Fibroblast of lung (primary cell): ENCODE measurements around the gene BRME1. TPM values are rescaled to one million over a fixed set of nuclear protein-coding genes. Genes with fewer than 3 reads are reported as not detected.
"Not testable (repeated sequence)": the region's sequence is repeated elsewhere in the genome, so short reads cannot be mapped to it uniquely, and the experiment has no call there.

Experiments used
- DNase-seq, 2 donors: peaks; one replicate each; pipeline versions ENCODE4 v3.0.0 to v3.0.0-alpha.2; 2010; ENCODE audit warnings: low read depth in 2 of 2
- H2AFZ ChIP-seq: 2 replicates; pipeline ENCODE4 v1.5.1; 2012; ENCODE audit warnings: low read length, control low read depth, inconsistent platforms
- H3K27ac ChIP-seq: 2 replicates; pipeline ENCODE4 v1.5.1; 2011; ENCODE audit warnings: low read length, control low read depth; ENCODE audit not compliant: insufficient read depth
- H3K27me3 ChIP-seq: 2 replicates; pipeline ENCODE4 v1.5.1; 2011; ENCODE audit warnings: mild to moderate bottlenecking, low read length; ENCODE audit not compliant: control insufficient read depth, insufficient read depth
- H3K36me3 ChIP-seq: 2 replicates; pipeline ENCODE4 v1.5.1; 2011; ENCODE audit warnings: low read length; ENCODE audit not compliant: control insufficient read depth, insufficient read depth
- H3K4me1 ChIP-seq: 2 replicates; pipeline ENCODE4 v1.5.1; 2011; ENCODE audit warnings: low read length; ENCODE audit not compliant: control insufficient read depth, insufficient read depth; ENCODE audit errors: extremely low read depth
- H3K4me2 ChIP-seq: 2 replicates; pipeline ENCODE4 v1.5.1; 2011; ENCODE audit warnings: low read length, control low read depth; ENCODE audit not compliant: insufficient read depth; ENCODE audit errors: extremely low read depth
- H3K4me3 ChIP-seq, 4 experiments: fragments of 200-600 bp in 1 of 4; sonication (generic) in 1 of 4; replicated peaks in 1 of 4; 2 replicates each; pipeline ENCODE4 v1.5.1; 2011 to 2016; ENCODE audit warnings: low read length in 4 of 4, low read depth in 3 of 4, mild to moderate bottlenecking in 3 of 4, control low read depth in 2 of 4, inconsistent platforms in 1 of 4, mixed read lengths in 1 of 4; ENCODE audit not compliant: insufficient read depth in 1 of 4; ENCODE audit errors: control extremely low read depth in 1 of 4
- H3K79me2 ChIP-seq: 2 replicates; pipeline ENCODE4 v1.5.1; 2012; ENCODE audit warnings: mild to moderate bottlenecking, low read length, inconsistent platforms; ENCODE audit not compliant: control insufficient read depth, insufficient read depth
- H3K9ac ChIP-seq: 2 replicates; pipeline ENCODE4 v1.5.1; 2011; ENCODE audit warnings: mild to moderate bottlenecking, low read length, control low read depth; ENCODE audit not compliant: insufficient read depth
- H3K9me3 ChIP-seq: 2 replicates; pipeline ENCODE4 v1.5.1; 2012; ENCODE audit warnings: low read depth, low read length; ENCODE audit not compliant: control insufficient read depth, insufficient read depth
- H4K20me1 ChIP-seq: 2 replicates; pipeline ENCODE4 v1.5.1; 2011; ENCODE audit warnings: low read length; ENCODE audit not compliant: control insufficient read depth, insufficient read depth; ENCODE audit errors: extremely low read depth
- CTCF ChIP-seq, 2 donors: IDR thresholded peaks in 1 of 2; conservative IDR thresholded peaks in 1 of 2; 1 replicate in 1 of 2; 2 replicates in 1 of 2; pipeline ENCODE4 v1.5.1; 2011 to 2012; ENCODE audit warnings: low read length in 2 of 2, control low read depth in 1 of 2, inconsistent platforms in 1 of 2, low read depth in 1 of 2, mild to moderate bottlenecking in 1 of 2
- EZH2 ChIP-seq: IDR thresholded peaks from 2 replicates; pipeline ENCODE4 v1.5.1; 2012; ENCODE audit warnings: low read length, control low read depth, mild to moderate bottlenecking; ENCODE audit errors: missing control alignments
- polyA plus RNA-seq, 2 donors: library from polyadenylated mRNA; depleted of rRNA in 1 of 2; stranded (reverse) in 1 of 2; unstranded in 1 of 2; fragments of >200 nt; gene quantifications; 2 replicates each; pipeline ENCODE4 v1.2.1, GENCODE V29; 2011 to 2012; ENCODE audit warnings: missing spikeins in 1 of 2
- total RNA-seq: library from RNA; depleted of rRNA; stranded (reverse); fragments of >200 nt; gene quantifications from 2 replicates; pipeline ENCODE4 v1.2.1, GENCODE V29; 2014

The BRME1 gene
- total and polyA plus RNA-seq, 2 donors (not counting 1 experiment from before 2014, with no cell fraction given), result 0.23 to 0.83 TPM

- H3K27ac ChIP-seq, result no peak overlapping the region
- H3K4me3 ChIP-seq, result no peak overlapping the region
- no peaks in the 10 kb centered on the region for H4K20me1 ChIP-seq
- no peak overlapping the region for H3K9ac ChIP-seq
- no peaks in the 10 kb centered on the region for H3K36me3 ChIP-seq
- TF ChIP-seq EZH2, result no peak
- TF ChIP-seq CTCF (conservative IDR thresholded peaks at IDR 0.05 in 1 of 2, IDR thresholded peaks at IDR 0.05 in 1 of 2; ENCODE audit: low read depth in 1 of 2, low read length in 2 of 2), result no peak
- H3K4me2 ChIP-seq, result no peak overlapping the region
- H3K4me1 ChIP-seq, result peaks cover 10% of the 10 kb centered on the region
- H3K27me3 ChIP-seq, result no peaks in the 10 kb centered on the region
- no peaks in the 10 kb centered on the region for H3K79me2 ChIP-seq
- peak in 1 of 2 donors; percentile 67 for DNase-seq
- H3K9me3 ChIP-seq, result no peaks in the 10 kb centered on the region
- no peak overlapping the region for H2AFZ ChIP-seq
Measured at GRCh38 chr19:13859361-13859880, 46.5 kb downstream of the BRME1 start.

GRCh38 chr19:13856497-13856896 is 49.4 kb downstream of the BRME1 start:
- Histone ChIP-seq H3K4me3 (no peak overlapping the region), H3K9ac (no peak overlapping the region), H3K4me2 (no peak overlapping the region), H2AFZ (no peak overlapping the region), H3K79me2 (no peaks in the 10 kb centered on the region), H3K27ac (no peak overlapping the region), H3K4me1 (peaks cover 19% of the 10 kb centered on the region), H3K27me3 (no peaks in the 10 kb centered on the region), H3K9me3 (no peaks in the 10 kb centered on the region), H4K20me1 (no peaks in the 10 kb centered on the region), H3K36me3 (no peaks in the 10 kb centered on the region)
- DNase-seq, result no peak
- TF ChIP-seq EZH2 (no peak), CTCF (conservative IDR thresholded peaks at IDR 0.05 in 1 of 2, IDR thresholded peaks at IDR 0.05 in 1 of 2; ENCODE audit: low read depth in 1 of 2, low read length in 2 of 2) (no peak)

- not testable (repeated sequence) for H2AFZ ChIP-seq, H3K27me3 ChIP-seq, H3K4me3 ChIP-seq, H3K9me3 ChIP-seq, H4K20me1 ChIP-seq, H3K4me2 ChIP-seq, H3K9ac ChIP-seq, DNase-seq, H3K79me2 ChIP-seq, H3K36me3 ChIP-seq
- Histone ChIP-seq H3K27ac (peak overlapping the region; percentile 100), H3K4me1 (peaks cover 26% of the 10 kb centered on the region)
Measured at GRCh38 chr19:13852171-13852707, 53.7 kb downstream of the BRME1 start.

- H3K36me3 ChIP-seq, H3K27me3 ChIP-seq, DNase-seq, H4K20me1 ChIP-seq, H3K79me2 ChIP-seq, H2AFZ ChIP-seq, H3K9me3 ChIP-seq: not testable (repeated sequence)
- Histone ChIP-seq H3K4me2 (peak overlapping the region; percentile 0), H3K4me3 (peak overlapping the region in 1 of 4 experiments; percentile 20), H3K9ac (peak overlapping the region; percentile 93), H3K27ac (peak overlapping the region; percentile 100), H3K4me1 (peaks cover 30% of the 10 kb centered on the region)
Measured at GRCh38 chr19:13851734-13852114, 54.2 kb downstream of the BRME1 start.
